NOMO-1 treated with dmso at 0.1 percent for 144 hours (cell line): ENCODE data around the gene LEO1.

ENCODE experiments used
- DNase-seq: peaks from one replicate; lab custom pipeline; 2025; ENCODE audit not compliant: unreplicated experiment; lab: John Stamatoyannopoulos, UW

The LEO1 gene

DNA sequence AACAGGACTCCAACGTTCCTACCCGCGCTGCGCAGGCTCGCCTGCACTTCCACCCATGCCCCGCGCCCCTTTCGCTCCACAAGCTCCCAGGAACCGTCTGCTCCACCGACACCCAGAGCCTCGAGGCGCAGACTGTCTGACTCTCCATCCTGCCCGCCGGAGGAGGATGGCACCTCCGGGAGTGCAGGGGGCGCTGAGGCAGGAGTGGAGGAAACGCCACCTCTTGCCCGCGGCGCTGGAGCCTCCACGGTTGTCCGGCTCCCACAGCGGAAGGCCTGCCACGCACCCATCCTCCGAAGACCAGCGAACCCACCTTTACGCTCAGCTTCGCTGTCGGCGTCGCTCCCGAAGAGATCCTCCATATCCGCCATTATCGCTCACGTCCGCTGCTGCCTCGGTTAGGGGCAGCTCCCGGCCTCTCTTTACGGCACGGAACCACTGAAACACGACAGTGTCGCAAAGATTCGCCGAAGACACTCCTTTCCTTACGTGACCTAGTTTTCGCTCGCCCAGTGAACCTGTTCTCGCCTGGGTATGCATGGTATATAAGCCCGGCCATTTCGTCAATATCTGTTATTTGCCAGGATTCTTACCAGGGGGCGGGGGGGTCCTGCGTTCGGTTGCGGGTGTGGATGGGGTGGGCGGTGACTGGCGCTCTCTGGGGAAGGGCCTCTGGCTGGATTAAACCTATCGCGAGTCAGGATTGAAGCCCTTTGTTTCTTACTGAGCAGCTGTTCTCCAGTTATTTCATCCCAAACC, at the start of gene LEO1:
Gene LEO1, minus strand, starts transcription at position 404 of the 759 bp plus-strand sequence. Its CDS starts 33 bp downstream, at position 371.
- DNase-seq, result peak; percentile 93

GRCh38 chr15:52021128-52021671, 49.6 kb upstream of the LEO1 start:
- DNase-seq, result peak; percentile 68

DNA sequence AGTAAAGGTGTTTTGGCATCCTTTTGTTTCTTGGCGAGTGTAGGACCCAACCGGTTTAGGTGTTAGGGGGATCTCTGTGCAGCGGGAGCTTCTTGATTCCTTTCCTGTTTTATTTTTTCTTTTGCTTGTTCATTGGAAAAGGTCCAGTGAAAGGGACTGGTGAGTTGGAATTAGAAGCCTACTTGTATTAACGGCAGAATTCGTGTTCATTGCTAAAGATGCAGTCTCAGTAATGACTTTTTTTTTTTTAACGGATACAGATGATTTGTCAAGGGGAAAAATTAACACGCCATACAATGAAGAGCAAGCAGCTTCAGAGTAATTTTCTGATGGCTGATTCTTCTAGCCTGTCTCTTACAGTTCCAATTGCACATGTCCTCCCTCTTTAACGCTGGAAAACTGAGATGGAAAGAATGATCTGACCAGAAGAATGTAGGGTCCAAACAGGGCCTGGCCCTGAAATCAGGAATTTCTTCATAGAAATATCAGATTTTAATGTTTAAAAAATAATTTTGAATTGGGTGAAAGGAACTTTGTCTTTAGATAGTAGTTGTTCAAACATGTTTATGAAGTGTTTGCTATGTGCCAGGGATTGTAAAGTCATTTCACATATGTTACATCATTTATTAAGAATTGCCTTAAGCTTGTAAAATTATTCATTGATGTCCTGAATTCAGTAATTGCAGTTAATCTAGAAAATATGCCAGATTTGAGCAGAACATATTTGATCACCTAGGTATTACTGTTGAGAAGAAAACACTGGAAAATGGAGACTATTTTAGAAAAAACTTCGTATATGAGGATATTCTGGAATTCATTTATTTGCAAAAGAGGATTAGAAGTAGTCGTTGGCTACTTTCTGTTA, 48.9 kb upstream of the LEO1 start:
- DNase-seq, result no peak

- peak; percentile 67 for DNase-seq
These were observed 48.0 kb upstream of the LEO1 start for GRCh38 chr15:52019394-52020220.

- peak; percentile 87 for DNase-seq
These were observed 47.3 kb upstream of the LEO1 start, which contains the start of gene MAPK6 for GRCh38 chr15:52018693-52019393. MAPK6 (plus strand) TSS chr15:52019219; CDS start chr15:52046461, 27,242 bp downstream.

DNA sequence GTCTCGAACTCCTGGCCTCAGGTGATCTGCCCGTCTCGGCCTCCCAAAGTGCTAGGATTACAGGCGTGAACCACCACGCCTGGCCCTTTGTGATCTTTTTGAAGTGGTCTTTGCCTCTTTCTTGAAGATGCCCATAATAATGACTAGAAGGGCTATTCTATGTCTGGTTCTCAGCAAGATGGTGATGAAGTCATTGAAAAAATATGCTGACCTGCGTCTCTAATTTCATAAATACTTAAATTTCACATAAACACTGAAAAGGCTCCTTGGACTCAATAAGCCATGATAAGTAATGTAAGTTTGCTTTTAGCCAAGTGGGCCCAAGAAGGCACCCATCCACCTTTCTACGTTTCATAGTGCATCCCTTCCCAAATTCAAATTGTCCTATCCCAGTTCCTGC, 46.7 kb upstream of the LEO1 start:
- DNase-seq, result no peak

- no peak for DNase-seq
These were observed 44.7 kb upstream of the LEO1 start for GRCh38 chr15:52016316-52016715.

GRCh38 chr15:52014616-52015015, 43.0 kb upstream of the LEO1 start:
- DNase-seq, result no peak

- peak; percentile 43 for DNase-seq
These were observed 41.7 kb upstream of the LEO1 start for GRCh38 chr15:52013151-52013791.

DNA sequence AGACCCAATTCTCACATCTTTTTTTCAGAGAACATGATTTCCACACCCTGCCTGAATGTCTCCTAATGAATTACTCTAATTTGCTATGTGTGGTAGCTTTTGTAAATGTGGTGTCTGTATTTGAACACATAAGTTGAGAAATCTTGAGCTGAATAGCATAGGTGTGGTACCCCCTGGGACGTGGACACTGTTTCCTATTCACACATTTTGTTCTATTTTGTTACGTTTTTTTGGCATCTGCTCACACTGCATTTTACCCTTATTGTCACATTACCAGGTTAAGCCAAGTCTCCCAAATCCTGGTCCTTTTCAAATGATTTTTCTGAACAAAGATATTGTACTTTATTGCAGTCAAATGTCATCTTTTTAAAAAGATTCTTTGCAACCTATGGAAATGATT, 40.6 kb upstream of the LEO1 start:
- DNase-seq, result no peak

- DNase-seq, result no peak
These were observed 40.1 kb upstream of the LEO1 start for GRCh38 chr15:52011711-52012144.

DNA sequence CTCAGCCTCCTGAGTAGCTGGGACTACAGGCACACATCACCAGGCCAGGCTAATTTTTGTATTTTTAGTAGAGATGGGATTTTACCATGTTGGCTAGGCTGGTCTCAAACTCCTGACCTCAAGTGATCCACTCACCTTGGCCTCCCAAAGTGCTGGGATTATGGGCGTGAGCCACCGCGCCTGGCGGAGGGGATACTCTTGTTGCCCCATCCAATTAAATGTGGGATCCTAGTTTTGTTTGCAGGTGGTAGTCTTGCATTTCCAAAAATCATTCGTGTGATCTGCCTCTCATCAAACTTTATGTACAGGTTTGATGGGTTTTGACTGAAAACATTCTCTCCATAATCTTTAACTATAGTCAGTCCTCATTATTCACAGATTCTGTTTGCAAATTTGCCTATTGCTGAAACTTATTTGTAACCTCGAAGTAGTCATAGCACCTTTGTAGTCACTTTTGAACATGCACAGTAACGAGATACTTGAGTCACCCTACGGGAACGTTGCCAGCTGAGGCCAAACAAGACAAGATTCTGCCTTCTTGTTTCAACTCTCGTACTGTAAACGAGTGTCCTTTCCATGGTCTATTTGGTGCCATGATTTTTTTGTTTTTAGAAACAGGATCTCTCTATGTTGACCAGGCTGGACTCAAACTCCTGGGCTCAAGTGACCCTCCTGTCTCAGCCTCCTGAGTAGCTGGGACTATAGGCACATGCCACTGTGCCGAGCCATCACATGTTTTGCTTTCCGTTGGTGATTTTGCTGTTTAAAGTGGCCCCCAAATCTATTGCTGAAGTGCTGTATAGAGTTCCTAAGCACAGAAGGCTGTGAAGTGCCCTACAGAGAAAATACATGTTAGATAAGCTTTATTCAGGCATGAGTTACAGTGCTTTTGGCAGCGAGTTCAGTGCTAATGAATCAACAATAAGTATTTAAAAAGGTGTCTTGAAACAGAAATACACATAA, 39.3 kb upstream of the LEO1 start:
- DNase-seq, result no peak

GRCh38 chr15:52008698-52009434, 37.3 kb upstream of the LEO1 start:
- DNase-seq, result no peak

- no peak for DNase-seq
These were observed 36.8 kb upstream of the LEO1 start for GRCh38 chr15:52008359-52008697.

DNA sequence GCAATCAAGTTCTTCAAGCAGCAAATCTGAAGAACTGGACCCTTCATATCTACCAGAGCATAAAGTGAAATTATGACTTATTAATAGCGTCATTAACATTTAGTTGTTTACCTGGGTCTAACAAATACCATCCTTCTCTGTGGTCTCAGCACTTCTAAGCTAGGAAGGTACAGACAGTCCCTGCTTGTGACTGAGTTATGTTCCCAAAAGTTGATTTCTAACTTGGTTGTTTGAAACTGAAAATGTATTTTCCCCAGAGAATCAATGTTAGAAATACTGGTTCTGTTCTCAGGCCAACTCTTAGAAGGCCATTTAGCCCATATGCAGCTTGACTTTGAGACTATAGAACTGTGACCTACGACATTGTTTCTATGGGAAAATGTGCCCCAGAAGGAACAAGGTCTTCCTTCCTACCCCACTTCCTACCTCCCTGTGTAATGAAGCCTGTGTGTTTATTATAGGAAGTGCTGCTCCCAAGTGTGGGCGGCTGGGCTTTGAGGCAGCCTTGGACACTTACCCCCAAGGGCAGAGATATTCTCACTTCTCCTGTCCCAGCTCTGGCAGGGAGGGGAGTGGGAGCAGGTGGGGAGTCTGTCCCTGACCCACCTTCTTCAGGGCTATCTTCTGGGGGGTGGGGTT, 35.2 kb upstream of the LEO1 start:
- no peak for DNase-seq

DNA sequence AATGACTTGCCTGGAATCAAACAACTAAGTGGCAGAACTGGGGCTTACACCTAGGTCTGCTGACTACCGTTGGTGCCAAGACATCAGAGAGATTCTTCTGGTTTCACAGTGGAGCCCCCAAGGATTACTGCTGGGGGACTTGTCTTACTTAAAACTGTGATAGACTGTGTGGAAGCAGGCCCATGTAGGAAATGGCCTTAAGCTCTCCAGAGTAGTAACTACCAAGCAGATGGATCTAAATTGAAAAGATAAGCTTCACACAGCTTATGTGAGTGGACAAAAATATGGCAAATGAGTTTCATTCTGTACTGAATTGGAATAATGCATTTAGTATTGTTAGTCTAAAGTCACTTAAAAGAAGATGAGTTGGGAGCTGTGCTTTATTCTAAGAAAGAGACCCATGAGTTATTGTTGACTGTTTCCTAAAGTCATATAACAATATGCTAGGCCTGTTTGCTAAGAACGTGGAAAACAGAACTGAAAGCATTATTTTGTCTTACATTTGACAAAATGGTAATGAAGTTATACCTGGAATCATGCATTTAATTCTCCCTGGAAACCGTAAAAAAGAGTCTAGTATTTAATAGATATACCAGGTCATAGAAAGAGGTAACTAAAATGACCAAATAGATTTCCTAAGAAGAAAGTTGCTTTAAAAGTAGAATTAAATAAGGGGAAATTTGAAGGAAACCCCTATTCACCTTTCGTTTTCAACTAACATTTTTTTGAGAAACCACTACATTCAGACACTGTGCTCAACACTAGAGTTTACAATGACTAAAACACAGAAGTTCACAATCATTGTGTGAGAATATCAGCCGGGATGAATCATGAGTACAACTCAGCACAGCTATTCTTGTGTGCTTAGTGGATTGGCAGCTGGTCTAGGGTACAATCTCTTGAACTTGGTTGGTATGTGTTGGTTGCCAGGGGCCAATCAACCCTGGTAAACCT, 34.4 kb upstream of the LEO1 start:
- no peak for DNase-seq
